HPDE6-E6E7 (cell line): ENCODE data around the gene SMARCD1.
"Not testable (repeated sequence)": the region's sequence is repeated elsewhere in the genome, so short reads cannot be mapped to it uniquely, and the experiment has no call there.

Experiments
- DNase-seq: peaks from one replicate; pipeline ENCODE4 v3.0.0; 2011; ENCODE audit warnings: missing footprints; ENCODE audit errors: extremely low spot score

Gene SMARCD1

GRCh38 chr12:50077099-50077498, 8.0 kb upstream of the SMARCD1 start:
- DNase-seq, result no peak

DNA sequence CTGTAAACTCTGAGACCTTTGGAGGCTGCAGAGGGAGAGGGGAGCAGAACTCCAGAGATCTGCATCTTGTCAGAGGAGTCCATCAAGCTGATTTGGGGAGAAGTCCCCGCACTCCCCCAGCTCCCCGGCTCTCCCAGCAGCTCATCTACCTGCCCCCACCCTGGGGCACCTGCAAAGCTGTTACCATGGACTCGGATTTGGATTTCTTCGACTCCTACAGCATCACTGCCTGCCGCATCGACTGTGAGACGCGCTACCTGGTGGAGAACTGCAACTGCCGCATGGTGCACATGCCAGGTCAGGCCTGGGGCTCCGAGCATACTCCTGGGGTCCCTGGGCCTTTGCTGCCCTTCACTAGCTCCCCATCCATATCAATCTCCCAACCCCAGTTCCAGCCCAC, 6.9 kb upstream of the SMARCD1 start:
- DNase-seq, result no peak

GRCh38 chr12:50079771-50080170, 5.4 kb upstream of the SMARCD1 start:
- no peak for DNase-seq

DNA sequence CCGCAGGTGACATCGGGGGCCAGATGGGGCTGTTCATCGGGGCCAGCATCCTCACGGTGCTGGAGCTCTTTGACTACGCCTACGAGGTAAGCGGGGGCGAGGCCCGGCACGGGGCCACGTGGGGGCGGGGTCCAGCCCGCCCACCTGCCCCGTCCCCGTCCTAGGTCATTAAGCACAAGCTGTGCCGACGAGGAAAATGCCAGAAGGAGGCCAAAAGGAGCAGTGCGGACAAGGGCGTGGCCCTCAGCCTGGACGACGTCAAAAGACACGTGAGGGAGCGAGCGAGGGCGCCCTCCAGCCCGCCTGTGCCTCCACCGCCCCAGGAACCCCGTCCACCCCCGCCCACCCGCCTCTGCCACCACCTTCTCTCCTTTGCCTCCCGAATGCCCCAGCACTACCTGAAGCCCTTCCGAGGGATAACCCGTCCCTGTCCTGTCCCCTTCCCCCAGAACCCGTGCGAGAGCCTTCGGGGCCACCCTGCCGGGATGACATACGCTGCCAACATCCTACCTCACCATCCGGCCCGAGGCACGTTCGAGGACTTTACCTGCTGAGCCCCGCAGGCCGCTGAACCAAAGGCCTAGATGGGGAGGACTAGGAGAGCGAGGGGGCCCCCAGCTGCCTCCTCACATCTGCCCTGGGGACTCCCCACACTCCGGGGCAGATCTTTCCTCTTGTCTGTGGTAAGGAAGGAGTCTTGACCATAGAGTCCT, 3.9 kb upstream of the SMARCD1 start:
- DNase-seq, result no peak

DNA sequence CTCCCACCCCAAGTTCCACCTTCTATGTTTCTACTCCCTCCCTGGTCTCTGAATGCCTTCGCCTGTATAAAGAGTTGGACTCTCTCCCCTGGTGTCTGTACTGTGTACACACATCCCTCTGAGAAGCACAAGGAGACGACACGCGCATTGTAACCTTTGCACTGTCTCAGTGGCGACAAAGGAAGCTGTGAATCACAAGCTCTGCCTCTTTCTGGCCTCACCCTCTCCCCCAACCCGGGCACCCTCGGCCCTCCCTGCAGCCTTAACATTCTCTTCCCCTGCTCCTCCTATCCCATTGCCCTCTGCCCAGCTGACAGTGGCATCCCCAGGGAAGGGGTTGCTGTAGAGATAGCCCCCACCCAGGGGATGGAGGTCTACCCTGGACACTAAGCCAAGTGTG, 2.5 kb upstream of the SMARCD1 start:
- no peak for DNase-seq

DNA sequence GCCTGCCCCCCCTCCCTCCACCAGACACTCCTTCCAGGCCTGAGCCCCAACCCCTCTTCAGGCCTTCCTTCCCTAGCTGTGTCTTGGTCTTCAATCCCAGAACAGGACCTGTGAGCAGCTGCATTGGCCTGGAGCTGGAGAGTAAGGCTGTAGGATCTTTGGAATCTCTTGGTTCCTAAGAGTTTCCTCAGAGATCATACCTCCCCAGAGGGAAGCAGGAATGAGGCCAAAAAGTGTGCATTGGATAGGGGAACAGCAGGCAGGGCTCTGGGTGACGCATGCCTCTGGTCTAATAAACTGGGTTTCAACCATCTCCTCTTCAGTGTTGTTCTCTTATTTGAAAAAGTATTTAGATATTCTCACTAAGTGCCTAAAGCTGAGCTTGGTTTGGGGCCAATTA, 1.8 kb upstream of the SMARCD1 start:
- no peak for DNase-seq

DNA sequence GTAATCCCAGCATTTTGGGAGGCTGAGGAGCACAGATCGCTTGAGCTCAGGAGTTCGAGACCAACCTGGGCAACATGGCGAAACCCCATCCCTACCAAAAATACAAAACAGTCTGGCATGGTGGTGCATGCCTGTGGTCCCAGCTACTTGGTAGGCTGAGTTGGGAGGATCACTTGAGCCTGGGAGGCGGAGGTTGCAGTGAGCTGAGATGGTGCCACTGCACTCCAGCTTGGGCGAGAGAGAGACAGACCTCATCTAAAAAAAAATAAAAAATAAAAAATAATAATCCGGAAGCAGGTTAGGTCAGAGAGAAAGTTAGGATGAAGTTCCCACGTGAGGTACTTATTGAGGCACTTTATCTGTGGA, 750 bp upstream of the SMARCD1 start:
- not testable (repeated sequence) for DNase-seq

DNA sequence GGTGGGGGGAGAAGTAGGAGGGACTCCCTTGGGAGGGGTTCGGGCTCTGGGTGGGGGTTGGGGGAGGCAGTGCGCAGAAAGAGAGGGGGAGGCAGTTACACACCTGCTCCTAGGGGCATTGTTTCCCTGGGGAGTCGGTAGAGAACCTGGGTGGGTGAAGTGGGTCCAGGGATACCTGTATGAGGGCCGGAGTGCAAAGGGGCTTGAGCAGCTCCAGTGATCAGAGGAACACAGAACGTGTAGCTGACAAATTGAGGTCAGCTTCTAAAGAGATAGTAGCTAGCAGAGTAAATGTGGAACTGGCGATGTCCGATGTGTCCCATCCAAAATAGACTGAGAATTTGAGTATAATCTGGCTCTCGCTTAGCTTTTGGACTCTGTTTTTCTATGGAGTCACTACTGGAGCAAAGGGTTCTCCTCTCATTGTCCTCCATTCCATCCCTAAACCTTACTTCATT, 502 bp downstream of the SMARCD1 start:
- DNase-seq, result no peak

GRCh38 chr12:50086148-50086547, 1.0 kb downstream of the SMARCD1 start:
- no peak for DNase-seq

- DNase-seq, result no peak
These were observed 2.0 kb downstream of the SMARCD1 start for GRCh38 chr12:50087151-50087550.

DNA sequence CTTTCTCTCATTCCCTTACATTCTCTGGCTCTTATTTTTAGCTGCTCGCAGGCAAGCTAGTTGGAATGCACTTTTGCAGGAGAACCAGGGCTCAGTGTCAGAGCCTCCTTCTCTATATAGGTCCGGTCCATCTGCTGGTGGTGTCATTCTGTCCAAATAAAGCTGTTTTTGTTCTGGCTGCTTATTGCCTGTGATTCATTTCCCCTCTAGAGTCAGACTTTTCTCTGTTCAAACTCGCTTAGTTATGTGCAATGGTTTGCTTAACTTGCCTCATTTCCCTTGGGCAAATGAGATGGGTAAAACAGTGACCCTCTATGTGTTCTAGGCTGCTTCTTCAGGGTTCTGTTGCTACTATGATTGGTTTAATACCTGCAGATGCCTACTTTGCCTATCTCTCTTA, 2.9 kb downstream of the SMARCD1 start:
- no peak for DNase-seq

DNA sequence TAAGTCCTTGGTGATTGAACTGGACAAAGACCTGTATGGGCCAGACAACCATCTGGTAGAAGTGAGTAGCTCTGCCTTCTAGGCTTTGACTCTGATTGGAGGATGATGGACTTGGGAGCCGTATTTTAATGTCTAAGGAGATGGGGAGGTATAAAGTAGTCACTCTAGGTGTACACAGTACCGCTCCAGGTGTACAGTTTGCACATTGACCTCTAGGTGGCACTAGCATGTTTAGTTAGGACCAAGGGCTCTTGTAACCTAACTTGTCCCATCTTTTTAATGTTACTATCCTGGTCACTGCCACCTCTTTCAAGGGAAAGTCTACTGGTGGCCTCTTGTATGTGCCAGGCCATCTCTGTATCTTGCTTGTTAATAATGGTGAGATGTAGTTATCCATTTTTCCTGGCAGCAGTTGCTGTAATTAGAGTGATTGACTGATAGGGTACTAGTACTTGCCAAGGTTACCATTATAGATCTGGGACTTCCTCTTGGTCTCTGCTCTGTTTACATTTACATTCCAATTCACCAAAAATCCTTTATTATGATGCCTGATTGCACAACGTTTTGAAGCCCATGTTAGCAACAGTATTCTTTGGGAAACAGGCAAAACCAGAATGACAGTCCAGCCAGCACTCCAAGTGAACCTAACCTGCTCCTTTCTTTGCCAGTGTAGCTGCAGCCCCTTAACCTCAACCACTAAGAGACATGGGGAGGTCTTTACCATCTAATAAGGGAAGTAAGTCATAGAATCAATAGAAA, 3.6 kb downstream of the SMARCD1 start:
- no peak for DNase-seq

GRCh38 chr12:50089730-50090129, 4.6 kb downstream of the SMARCD1 start:
- DNase-seq, result no peak

DNA sequence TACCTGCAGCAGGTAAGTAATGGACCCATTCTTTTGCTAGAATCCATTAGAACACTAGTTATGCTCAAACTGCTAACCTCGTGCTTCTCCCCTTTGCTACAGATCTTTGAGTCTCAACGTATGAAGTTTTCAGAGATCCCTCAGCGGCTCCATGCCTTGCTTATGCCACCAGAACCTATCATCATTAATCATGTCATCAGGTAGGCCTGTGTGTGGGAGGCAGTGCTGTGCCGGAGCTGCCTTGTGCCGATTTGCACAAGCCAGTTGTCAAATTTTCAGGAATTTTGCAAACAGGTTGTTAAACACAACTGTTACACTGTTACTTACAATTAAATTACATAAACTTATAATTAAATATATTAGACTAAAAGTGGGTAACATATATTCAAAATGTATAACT, 5.2 kb downstream of the SMARCD1 start:
- no peak for DNase-seq

DNA sequence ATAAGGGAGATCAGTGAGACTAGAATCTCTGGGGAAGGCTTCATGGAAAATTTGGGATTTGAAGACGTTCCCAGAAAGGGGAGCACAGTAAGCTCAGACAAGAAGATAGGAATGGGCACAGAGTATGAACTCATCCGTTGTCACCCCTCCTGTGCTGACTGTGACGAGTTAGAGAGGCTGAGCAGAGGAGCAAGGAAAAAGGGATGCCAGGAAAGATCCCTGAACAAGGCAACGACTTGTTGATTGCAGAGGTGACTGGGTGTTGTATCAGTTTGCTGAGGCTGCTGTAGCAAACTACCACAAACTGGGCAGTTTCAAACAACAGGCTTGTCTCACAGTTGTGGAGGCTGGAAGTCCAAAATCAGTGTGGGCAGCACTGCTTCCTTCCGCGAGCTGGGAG, 12.8 kb downstream of the SMARCD1 start:
- no peak for DNase-seq

DNA sequence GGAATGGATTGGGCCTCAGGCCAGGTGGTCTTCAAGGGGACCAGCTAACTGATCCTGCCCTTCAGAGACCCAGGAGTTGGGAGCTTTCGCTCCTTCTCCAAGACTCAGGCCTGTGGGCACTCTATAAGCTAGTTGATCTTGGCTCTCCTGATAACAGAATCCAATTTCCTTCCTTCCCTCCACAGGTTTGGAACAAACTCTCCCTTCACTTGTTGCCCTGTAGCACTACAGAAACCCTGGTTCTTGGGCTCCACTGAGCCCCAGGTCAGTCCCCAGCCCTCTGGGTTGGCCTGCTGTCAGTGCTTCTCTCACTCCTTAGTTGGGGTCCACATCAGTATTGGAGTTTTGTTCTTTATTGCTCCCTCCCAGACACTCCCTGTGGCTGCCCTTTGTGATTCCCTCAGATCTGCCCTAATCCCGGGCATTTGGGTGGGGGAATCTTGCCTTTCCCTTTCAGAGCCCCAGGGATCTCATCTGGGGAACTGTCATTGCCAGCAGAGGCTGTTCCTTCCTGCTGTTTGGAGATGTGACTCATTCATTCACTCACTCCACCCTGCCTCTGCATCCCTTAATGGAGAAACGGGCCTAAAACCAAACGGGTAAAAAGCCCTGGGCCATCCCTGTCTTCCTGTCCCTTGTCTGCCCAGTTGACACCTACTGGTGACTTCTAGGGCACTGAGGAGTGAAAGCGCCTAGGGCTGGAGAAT, 14.3 kb downstream of the SMARCD1 start:
- DNase-seq, result no peak

- DNase-seq, result no peak
These were observed 15.4 kb downstream of the SMARCD1 start for GRCh38 chr12:50100561-50100960.

DNA sequence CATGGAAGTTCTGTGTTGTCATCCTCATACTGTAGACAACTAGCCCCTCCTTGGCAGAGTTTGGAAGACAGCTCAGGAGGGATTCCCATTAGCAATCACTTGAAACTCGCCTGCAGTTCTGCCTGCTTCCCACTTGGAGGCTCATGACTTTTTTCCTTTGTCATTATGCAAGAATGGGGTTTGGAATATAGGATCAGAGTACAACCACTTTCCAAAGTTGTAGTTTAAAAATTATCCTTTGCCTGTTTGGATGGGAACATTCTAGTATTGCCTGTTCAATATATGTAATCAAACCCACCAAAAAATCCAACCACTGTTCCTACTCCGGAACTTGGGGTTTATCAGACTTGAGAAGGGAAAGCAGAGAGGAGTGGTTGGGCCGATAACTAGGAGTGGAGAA, 16.5 kb downstream of the SMARCD1 start:
- DNase-seq, result no peak

DNA sequence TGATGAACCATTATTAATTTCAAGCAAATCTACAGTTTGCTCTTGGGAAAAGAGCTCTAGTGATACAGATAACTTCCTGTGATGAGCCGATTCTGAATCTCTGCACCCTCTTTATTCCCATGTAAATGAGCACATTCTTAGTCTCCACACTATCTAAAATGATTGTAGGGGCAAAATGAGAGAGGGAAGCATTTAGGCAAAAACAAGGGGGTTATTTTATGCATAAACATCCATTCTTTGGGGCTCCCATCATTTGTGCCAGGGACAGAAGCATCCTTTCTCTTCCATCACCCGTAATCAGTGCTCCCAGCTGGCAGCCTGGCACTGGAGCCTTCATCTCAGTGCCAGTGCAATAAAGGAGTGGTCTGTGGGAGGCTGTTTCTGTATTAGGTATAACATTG, 17.0 kb downstream of the SMARCD1 start:
- DNase-seq, result no peak

DNA sequence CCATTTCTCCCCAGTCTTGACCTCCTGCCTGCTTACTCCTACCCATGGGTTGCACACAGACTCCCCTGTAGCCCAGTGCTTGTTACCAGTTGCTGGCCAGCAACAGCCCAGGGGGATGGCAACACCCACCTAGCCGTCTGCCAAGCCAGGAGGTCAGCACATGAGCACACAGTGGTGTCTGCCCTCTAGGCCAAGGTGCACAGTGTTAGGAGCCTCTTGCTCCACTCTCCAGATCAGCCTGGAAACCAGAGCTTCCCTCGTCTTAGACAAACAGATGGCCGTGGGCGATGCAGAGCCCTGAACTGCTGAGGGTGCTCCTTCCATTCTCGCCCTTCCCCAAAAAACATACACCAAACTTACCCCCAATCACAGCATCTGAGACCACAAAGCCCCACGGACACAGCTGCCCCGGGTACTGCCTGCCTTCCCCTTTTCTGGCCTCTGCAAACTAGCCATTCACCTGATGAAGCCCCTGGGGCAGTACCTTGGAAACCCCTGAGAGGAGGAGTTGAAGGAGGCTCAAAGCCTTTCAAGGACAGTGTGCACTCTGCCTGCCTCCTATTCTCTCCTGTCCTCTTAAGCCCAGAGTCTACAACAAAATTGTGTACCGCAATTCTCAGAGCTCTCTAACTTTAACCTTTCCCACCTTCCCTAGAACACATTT, 17.6 kb downstream of the SMARCD1 start:
- DNase-seq, result no peak

DNA sequence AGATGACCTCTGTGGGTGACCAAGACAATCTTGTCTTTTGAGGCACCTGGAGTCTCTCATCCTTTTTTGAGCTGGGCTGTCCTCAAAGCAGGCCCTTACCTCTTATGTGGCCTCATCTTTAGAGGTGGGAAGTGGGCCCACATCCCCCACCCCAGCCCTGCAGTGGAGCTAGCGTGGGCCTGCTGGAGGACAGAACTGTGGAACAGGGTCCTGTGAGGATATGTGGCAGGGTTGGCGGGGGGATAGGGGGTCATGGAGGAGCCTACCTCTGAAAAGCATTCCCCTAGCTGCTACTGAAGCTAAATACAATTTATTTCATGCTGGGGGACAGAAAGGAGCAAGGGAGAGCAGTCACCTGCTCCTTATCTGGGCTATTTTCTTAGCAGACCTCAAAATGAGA, 18.2 kb downstream of the SMARCD1 start:
- DNase-seq, result no peak

DNA sequence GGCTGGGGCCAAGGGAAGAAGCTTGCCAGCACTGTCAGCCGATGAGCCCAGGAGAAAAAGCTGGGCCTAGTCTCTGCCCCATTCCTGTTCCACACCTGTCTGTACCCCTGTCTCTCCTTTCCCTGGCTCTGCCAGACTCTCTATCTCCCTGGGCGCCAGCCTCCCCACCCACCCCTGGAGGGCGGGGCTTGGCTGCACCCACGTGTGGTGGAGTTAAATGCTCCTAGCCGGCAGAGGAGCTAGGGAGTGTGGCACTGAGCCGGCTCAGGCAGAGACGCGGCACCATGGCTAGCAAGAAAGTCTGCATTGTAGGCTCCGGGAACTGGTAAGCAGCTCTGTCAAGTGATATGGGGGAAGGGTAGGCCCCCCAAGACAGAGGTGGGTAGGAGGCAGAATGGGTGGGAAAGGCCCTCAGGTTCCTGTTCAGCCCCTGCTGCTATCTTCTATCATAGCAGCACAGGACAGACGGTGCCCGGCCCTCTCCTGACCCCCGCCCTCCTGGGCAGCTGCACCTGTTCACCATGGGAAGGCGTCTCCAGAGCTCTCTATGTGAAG, 18.7 kb downstream of the SMARCD1 start, which contains the start of gene GPD1:
GPD1 (plus strand) TSS at position 242 of the 555 bp plus-strand sequence; CDS start at position 285, 43 bp downstream.
- DNase-seq, result peak; percentile 79
